GM12892 (cell line): ENCODE measurements around the gene TNFRSF1A.

Source experiments
- POLR2A ChIP-seq: IDR thresholded peaks from 2 replicates; pipeline ENCODE4 v1.6.1; 2011; ENCODE audit warnings: low read depth, low read length, control low read depth
- POLR2AphosphoS5 ChIP-seq: IDR thresholded peaks from 2 replicates; pipeline ENCODE4 v1.6.1; 2011; ENCODE audit warnings: low read depth, low read length, control low read depth
- TAF1 ChIP-seq: IDR thresholded peaks from 2 replicates; pipeline ENCODE4 v1.6.1; 2011; ENCODE audit warnings: low read depth, mild to moderate bottlenecking, control low read depth, low read length, borderline replicate concordance

DNA sequence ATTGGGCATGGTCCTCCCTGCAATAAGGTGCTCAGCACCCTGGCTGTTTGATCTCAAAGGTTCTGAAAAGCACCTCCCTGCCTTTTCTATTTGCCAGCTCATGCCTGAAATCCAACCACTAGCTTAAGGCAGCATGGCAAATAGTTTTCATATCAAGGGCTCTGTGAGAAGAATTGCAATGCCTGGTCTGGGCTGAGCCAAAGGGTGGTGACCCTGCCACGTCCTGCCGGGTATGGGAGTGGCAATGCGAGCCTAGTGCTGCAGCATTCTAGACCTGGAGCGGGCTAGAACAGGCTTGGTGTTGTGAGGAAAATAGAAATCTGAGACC, 35.8 kb upstream of the TNFRSF1A start:
- TF ChIP-seq POLR2A: no peak
- no peak for TF ChIP-seq POLR2AphosphoS5
- TF ChIP-seq TAF1: no peak
